CD4-positive, alpha-beta T cell (primary cell): ENCODE results near the gene CEP250. TPM values are rescaled to one million over a fixed set of nuclear protein-coding genes. Genes with fewer than 3 reads are reported as not detected.

Experiments used
- ATAC-seq: fragments of 200-7000 bp; cut with Tn5 transposase; one replicate; pipeline ENCODE4 v1.10.0; 2022; ENCODE audit warnings: mild to moderate bottlenecking; ENCODE audit not compliant: poor library complexity
- CTCF ChIA-PET: fragments of 350-600 bp; sonication (Branson Sonifier 250); formaldehyde crosslinking; loops from one replicate; lab custom pipeline; 2021; ENCODE audit warnings: antibody characterized with exemption, inconsistent platforms; lab: Charles Lee
- POLR2A ChIA-PET: fragments of 350-600 bp; sonication (Branson Sonifier 250); formaldehyde crosslinking; loops from one replicate; lab custom pipeline; 2021; ENCODE audit warnings: antibody characterized with exemption, inconsistent platforms; lab: Charles Lee
- DNase-seq, 14 experiments: peaks; one replicate each; pipeline ENCODE4 v3.0.0-alpha.2; 2013 to 2020; ENCODE audit warnings: mixed read lengths in 2 of 14
- H3K27ac ChIP-seq, 2 donors: one replicate each; pipeline versions ENCODE4 v1.5.1 to v1.7.0; 2013; ENCODE audit warnings: low read length in 2 of 2, low read depth in 1 of 2, mild to moderate bottlenecking in 1 of 2
- H3K27me3 ChIP-seq, 2 experiments: 1 replicate in 1 of 2; 2 replicates in 1 of 2; pipeline versions ENCODE4 v1.6.1 to v1.7.0; 2013; ENCODE audit warnings: low read length in 2 of 2, control low read depth in 1 of 2, mild to moderate bottlenecking in 1 of 2, moderate library complexity in 1 of 2; ENCODE audit not compliant: insufficient read depth in 2 of 2, control insufficient read depth in 1 of 2
- H3K36me3 ChIP-seq: one replicate; pipeline ENCODE4 v1.6.1; 2013; ENCODE audit warnings: low read length, control low read depth; ENCODE audit not compliant: insufficient read depth
- H3K4me1 ChIP-seq: one replicate; pipeline ENCODE4 v1.6.1; 2013; ENCODE audit warnings: low read length, control low read depth; ENCODE audit not compliant: insufficient read depth
- H3K4me3 ChIP-seq: one replicate; pipeline ENCODE4 v1.5.1; 2013; ENCODE audit warnings: mild to moderate bottlenecking, low read length, moderate library complexity
- H3K9me3 ChIP-seq, 2 experiments: 1 replicate in 1 of 2; 2 replicates in 1 of 2; pipeline versions ENCODE4 v1.6.1 to v1.7.0; 2013; ENCODE audit warnings: low read length in 2 of 2, mild to moderate bottlenecking in 2 of 2, control low read depth in 1 of 2, moderate library complexity in 1 of 2; ENCODE audit not compliant: control insufficient read depth in 1 of 2, insufficient read depth in 1 of 2
- H3K27ac Mint-ChIP-seq: one replicate; pipeline ENCODE4 v1.8.0; 2020; ENCODE audit warnings: mixed read lengths
- H3K27me3 Mint-ChIP-seq: one replicate; pipeline ENCODE4 v1.8.0; 2021; ENCODE audit warnings: mixed read lengths
- H3K36me3 Mint-ChIP-seq: one replicate; pipeline ENCODE4 v1.8.0; 2021; ENCODE audit warnings: low read depth, mixed read lengths
- H3K4me1 Mint-ChIP-seq: one replicate; pipeline ENCODE4 v1.8.0; 2021; ENCODE audit warnings: low read depth, mixed read lengths
- H3K4me3 Mint-ChIP-seq: one replicate; pipeline ENCODE4 v1.8.0; 2020; ENCODE audit warnings: mild to moderate bottlenecking, mixed read lengths
- H3K9me3 Mint-ChIP-seq: one replicate; pipeline ENCODE4 v1.8.0; 2020; ENCODE audit warnings: mixed read lengths
- intact Hi-C, 2 experiments: fragments of 100-400 bp; cut with DNase I in 1 of 2; cut with micrococcal nuclease in 1 of 2; formaldehyde crosslinking; loops; one replicate each; pipeline versions ENCODE4 v1.15.1 to v1.9.0; 2023 to 2025; cut with DNase I, micrococcal nuclease
- total RNA-seq, 174 experiments: library from RNA in 2 of 174; stranded (reverse) in 2 of 174; gene quantifications; one replicate each; pipeline ENCODE4 v1.2.3 and lab custom pipeline; 2021 to 2026
- TF ChIP-seq, protein P1 (sequence below): fragments of 200-600 bp; IDR thresholded peaks from one replicate; pipeline ENCODE4 v1.8.0; 2022; ENCODE audit warnings: antibody characterized with exemption, mild to moderate bottlenecking

The CEP250 gene
- total RNA-seq, 2 experiments from 2014 or later, result 27.6 to 33.1 TPM

GRCh38 chr20:35562541-35563110, 107.2 kb downstream of the CEP250 start:
- CTCF ChIA-PET, result interaction anchor here (1.4 kb wide), 1 partner anchor 9 kb away, joined by 3 read pairs; no protein-coding TSS in a partner anchor

DNA sequence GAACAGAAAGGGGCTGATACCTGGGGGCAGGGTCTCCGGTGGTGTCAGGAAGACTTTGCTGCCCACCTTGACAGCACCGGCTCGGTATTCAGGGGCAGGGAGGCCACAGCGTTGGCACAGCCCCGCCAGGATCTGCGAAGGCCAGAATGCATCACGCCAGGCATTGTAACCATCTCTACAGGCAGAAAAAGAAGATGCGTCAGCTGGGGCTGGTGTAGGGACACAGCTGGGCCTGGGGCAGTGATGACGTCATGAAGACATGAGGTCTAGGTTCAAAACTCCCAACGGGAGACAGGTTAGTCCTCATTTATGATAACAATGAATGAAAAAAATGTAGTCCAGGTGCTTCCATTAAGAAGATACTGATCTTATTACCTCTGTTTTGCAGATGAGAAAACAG, 108.4 kb downstream of the CEP250 start:
- H3K4me3 ChIP-seq, result no peak overlapping the region
- no peaks in the 10 kb centered on the region for H3K27me3 ChIP-seq
- POLR2A ChIA-PET, result no interaction called here
- H3K4me1 ChIP-seq, result no peaks in the 10 kb centered on the region
- H3K9me3 ChIP-seq, result no peaks in the 10 kb centered on the region
- H3K9me3 Mint-ChIP-seq, result no peaks in the 10 kb centered on the region
- H3K4me3 Mint-ChIP-seq, result no peak overlapping the region
- H3K36me3 ChIP-seq, result no peaks in the 10 kb centered on the region
- DNase-seq, result no peak
- no peaks in the 10 kb centered on the region for H3K4me1 Mint-ChIP-seq
- no peak for ATAC-seq
- no peak overlapping the region for H3K27ac ChIP-seq
- intact Hi-C loops, result no loop called here
- CTCF ChIA-PET, result no interaction called here
- H3K27me3 Mint-ChIP-seq, result no peaks in the 10 kb centered on the region
- H3K27ac Mint-ChIP-seq, result no peak overlapping the region
- TF ChIP-seq, protein P1, sequence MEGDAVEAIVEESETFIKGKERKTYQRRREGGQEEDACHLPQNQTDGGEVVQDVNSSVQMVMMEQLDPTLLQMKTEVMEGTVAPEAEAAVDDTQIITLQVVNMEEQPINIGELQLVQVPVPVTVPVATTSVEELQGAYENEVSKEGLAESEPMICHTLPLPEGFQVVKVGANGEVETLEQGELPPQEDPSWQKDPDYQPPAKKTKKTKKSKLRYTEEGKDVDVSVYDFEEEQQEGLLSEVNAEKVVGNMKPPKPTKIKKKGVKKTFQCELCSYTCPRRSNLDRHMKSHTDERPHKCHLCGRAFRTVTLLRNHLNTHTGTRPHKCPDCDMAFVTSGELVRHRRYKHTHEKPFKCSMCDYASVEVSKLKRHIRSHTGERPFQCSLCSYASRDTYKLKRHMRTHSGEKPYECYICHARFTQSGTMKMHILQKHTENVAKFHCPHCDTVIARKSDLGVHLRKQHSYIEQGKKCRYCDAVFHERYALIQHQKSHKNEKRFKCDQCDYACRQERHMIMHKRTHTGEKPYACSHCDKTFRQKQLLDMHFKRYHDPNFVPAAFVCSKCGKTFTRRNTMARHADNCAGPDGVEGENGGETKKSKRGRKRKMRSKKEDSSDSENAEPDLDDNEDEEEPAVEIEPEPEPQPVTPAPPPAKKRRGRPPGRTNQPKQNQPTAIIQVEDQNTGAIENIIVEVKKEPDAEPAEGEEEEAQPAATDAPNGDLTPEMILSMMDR, result no peak
- H3K36me3 Mint-ChIP-seq, result no peaks in the 10 kb centered on the region

More at GRCh38 chr20:35562541-35563110, 107.2 kb downstream of the CEP250 start:
- TF ChIP-seq, protein P1, result no peak
- H3K27ac Mint-ChIP-seq, result no peak overlapping the region
- H3K27me3 ChIP-seq, result no peaks in the 10 kb centered on the region
- H3K9me3 ChIP-seq, result no peaks in the 10 kb centered on the region
- H3K27ac ChIP-seq, result no peak overlapping the region
- H3K36me3 ChIP-seq, result peaks cover under 1% of the 10 kb centered on the region
- POLR2A ChIA-PET, result no interaction called here
- H3K4me3 Mint-ChIP-seq, result no peak overlapping the region
- no peak for DNase-seq
- ATAC-seq, result no peak
- H3K9me3 Mint-ChIP-seq, result no peaks in the 10 kb centered on the region
- no peak overlapping the region for H3K4me3 ChIP-seq
- intact Hi-C loops, result no loop called here
- no peaks in the 10 kb centered on the region for H3K4me1 ChIP-seq
- H3K36me3 Mint-ChIP-seq, result peaks cover 11% of the 10 kb centered on the region
- H3K27me3 Mint-ChIP-seq, result no peaks in the 10 kb centered on the region
- no peaks in the 10 kb centered on the region for H3K4me1 Mint-ChIP-seq

DNA sequence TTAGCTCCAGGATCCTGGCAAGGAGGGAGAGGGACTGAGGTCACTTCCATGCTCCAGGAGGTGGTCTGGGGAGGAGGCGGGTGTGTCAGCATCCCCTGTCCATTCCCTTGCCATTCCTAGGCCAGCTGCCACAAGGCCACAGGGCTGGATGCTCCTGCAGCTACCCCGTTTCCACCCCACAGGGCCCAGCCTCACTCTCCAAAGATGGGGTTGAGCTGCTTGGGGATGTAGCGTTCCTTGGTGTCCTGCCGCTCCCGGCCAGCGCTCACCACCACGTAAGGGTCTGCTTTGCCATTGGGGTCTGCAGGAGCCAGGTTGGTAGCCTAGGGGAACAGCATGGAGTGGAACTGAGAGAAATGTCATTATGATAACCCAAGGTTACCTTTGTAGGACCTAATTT, 109.5 kb downstream of the CEP250 start:
- POLR2A ChIA-PET, result no interaction called here
- CTCF ChIA-PET, result interaction anchor here (0.6 kb wide), 1 partner anchor 125 kb away, joined by 3 read pairs; no protein-coding TSS in a partner anchor
- intact Hi-C loops, result no loop called here

More for the DNA sequence above, 109.5 kb downstream of the CEP250 start:
- Mint-ChIP-seq H3K27ac (no peak overlapping the region), H3K9me3 (no peaks in the 10 kb centered on the region), H3K27me3 (no peaks in the 10 kb centered on the region), H3K36me3 (no peaks in the 10 kb centered on the region), H3K4me1 (no peaks in the 10 kb centered on the region), H3K4me3 (no peak overlapping the region)
- Histone ChIP-seq H3K4me1 (no peaks in the 10 kb centered on the region), H3K27ac (no peak overlapping the region), H3K36me3 (no peaks in the 10 kb centered on the region), H3K27me3 (no peaks in the 10 kb centered on the region), H3K9me3 (no peaks in the 10 kb centered on the region), H3K4me3 (no peak overlapping the region)
- TF ChIP-seq, protein P1, result no peak
- no peak for ATAC-seq
- no peak for DNase-seq
